Measurements from ENCODE around the gene RTKN. TPM values are rescaled to one million over a fixed set of nuclear protein-coding genes. Genes with fewer than 3 reads are reported as not detected.

Gene RTKN
- total and polyA plus RNA-seq, 11 donors = 10.9 to 27.6 (median 16.6) TPM

DNA sequence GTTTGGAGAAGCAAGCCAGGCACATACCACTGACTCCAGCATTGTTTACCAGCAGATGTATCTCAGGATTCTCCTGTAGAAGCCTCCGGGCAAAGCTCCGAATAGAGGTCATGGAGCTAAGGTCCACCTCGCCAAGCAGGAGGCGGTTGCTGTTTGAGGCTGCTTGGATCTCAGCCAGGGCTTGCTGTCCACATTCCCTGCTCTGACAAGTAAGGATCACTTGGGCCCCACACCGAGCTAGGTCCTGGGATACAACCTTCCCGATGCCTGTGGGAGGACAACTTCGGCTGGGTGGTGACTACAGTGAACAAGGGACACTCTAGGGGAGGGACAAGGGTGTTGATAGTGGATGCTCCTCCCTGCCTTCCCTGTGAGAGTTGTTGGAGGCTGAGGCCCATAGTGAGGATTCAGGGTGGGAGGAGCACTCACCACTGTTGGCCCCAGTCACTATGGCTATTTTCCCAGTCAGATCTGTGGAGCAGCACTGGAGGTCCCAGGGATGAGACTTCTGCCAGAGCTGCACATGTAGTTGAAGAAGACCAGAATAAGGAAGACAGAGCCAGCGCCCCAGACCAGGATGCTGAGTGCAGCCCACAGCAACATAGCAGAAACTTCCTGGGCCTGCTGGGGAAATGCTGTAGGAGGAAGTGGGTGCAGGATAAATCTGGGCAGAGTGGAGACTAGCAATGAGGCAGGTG, 28.6 kb downstream of the RTKN start:
- 38 to 67% (median 64%) methylated on average over 7 to 8 of the region's 8 CpGs for WGBS, 4 donors
- no peak for ATAC-seq

DNA sequence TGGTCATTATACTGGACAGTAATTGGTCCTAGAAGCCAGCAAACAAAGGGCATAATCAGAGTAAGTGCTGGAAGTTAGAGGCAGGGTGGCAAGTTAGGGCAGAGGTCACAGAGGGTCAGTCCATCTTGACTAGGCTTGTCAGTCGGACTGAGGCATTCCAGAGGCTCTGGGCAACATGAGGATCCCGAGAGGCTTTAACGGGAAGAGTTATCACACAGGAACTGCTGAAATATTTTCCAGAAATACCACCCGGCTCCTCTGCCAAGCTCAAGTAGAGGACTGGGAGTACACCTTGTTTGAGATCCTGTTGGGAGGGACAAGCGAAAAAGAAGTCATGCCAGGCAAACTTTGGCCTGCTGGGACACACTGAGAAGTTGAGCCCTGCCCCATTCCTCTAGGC, 34.1 kb downstream of the RTKN start:
- Histone ChIP-seq H3K4me1 (no peaks in the 10 kb centered on the region), H3K9me3 (no peaks in the 10 kb centered on the region), H3K36me3 (no peaks in the 10 kb centered on the region), H3K4me3 (no peak overlapping the region), H3K27ac (no peak overlapping the region), H3K27me3 (no peaks in the 10 kb centered on the region)
- intact Hi-C loops (cut with DNase I) = no loop called here
- ATAC-seq = peak in 3 of 4 donors; percentile 32 to 66 (median 57)
- DNase-seq = no peak
- WGBS, 4 donors = 34 to 51% (median 46%) methylated on average over 5 of the region's 5 CpGs
- no peak for TF ChIP-seq POLR2A (IDR thresholded peaks at IDR 0.05)
- TF ChIP-seq, protein P1, sequence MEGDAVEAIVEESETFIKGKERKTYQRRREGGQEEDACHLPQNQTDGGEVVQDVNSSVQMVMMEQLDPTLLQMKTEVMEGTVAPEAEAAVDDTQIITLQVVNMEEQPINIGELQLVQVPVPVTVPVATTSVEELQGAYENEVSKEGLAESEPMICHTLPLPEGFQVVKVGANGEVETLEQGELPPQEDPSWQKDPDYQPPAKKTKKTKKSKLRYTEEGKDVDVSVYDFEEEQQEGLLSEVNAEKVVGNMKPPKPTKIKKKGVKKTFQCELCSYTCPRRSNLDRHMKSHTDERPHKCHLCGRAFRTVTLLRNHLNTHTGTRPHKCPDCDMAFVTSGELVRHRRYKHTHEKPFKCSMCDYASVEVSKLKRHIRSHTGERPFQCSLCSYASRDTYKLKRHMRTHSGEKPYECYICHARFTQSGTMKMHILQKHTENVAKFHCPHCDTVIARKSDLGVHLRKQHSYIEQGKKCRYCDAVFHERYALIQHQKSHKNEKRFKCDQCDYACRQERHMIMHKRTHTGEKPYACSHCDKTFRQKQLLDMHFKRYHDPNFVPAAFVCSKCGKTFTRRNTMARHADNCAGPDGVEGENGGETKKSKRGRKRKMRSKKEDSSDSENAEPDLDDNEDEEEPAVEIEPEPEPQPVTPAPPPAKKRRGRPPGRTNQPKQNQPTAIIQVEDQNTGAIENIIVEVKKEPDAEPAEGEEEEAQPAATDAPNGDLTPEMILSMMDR (IDR thresholded peaks at IDR 0.05) = no peak

More for the DNA sequence above, 28.6 kb downstream of the RTKN start:
- peaks cover 0 to 31% (median 15%) of the 10 kb centered on the region in 12 donors for H3K4me1 ChIP-seq
- TF ChIP-seq POLR2A (IDR thresholded peaks at IDR 0.05) = no peak
- TF ChIP-seq, protein P1 (IDR thresholded peaks at IDR 0.05) = no peak
- no peaks in the 10 kb centered on the region for H3K27me3 ChIP-seq
- DNase-seq = no peak
- no peak overlapping the region for H3K27ac ChIP-seq
- no peaks in the 10 kb centered on the region for H3K9me3 ChIP-seq
- intact Hi-C loops (cut with DNase I) = no loop called here
- no peak overlapping the region for H3K4me3 ChIP-seq
- H3K36me3 ChIP-seq = no peaks in the 10 kb centered on the region

DNA sequence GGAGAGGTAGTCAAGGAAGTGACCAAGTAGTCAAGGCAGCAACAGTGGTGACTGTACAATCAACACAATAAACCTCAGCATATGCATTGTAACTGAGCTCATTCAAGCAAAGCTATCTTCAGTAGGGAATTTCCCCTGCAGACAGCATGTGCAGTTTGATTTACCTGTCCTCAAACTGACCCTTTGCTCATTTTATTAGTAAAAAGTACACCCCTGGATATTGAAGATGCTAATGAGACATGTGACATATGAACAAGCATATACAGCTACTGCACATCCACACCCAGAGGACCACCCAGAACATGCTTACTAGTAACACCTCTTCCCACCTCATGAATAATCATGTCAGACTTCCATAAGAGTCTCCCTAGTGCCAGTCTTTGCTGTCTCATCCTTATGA, 35.7 kb downstream of the RTKN start:
- no peaks in the 10 kb centered on the region for H3K9me3 ChIP-seq
- H3K27ac ChIP-seq = no peak overlapping the region
- no peaks in the 10 kb centered on the region for H3K27me3 ChIP-seq
- TF ChIP-seq, protein P1 (IDR thresholded peaks at IDR 0.05) = no peak
- no peak for TF ChIP-seq POLR2A (IDR thresholded peaks at IDR 0.05)
- intact Hi-C loops (cut with DNase I) = no loop called here
- ATAC-seq (no peak), DNase-seq (no peak)
- no peaks in the 10 kb centered on the region for H3K4me1 ChIP-seq
- H3K4me3 ChIP-seq = no peak overlapping the region
- H3K36me3 ChIP-seq = no peaks in the 10 kb centered on the region

DNA sequence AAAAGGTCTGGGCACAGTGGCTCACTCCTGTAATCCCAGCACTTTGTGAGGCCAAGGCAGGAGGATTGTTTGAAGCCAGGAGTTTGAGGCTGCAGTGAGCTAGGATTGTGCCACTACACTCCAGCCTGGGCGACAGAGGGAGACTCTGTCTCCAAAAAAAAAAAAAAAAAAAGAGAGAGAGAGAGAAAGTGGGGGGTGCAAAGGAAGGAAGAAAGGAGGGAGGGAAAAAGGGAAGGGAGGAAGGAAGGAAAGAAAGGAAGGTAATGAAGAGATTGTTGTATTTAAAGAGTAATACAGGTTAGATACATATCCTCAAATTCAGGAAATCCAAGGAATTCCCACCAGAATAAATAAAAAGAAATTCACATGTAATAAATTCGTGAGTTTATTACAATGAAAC, 39.8 kb downstream of the RTKN start:
- no peak for DNase-seq
- no peak for TF ChIP-seq POLR2A (IDR thresholded peaks at IDR 0.05)
- no peak for ATAC-seq
- H3K36me3 ChIP-seq = no peaks in the 10 kb centered on the region
- WGBS, 4 donors = 75 to 90% (median 82%) methylated on average over 2 of the region's 2 CpGs
- no peak overlapping the region for H3K27ac ChIP-seq
- H3K4me3 ChIP-seq = no peak overlapping the region
- no peaks in the 10 kb centered on the region for H3K9me3 ChIP-seq
- intact Hi-C loops (cut with DNase I) = loop anchor here in 1 of 10 donors (5.0 kb wide), 1 partner anchor 70 kb away; no protein-coding TSS in a partner anchor
- no peaks in the 10 kb centered on the region for H3K4me1 ChIP-seq
- no peaks in the 10 kb centered on the region for H3K27me3 ChIP-seq

DNA sequence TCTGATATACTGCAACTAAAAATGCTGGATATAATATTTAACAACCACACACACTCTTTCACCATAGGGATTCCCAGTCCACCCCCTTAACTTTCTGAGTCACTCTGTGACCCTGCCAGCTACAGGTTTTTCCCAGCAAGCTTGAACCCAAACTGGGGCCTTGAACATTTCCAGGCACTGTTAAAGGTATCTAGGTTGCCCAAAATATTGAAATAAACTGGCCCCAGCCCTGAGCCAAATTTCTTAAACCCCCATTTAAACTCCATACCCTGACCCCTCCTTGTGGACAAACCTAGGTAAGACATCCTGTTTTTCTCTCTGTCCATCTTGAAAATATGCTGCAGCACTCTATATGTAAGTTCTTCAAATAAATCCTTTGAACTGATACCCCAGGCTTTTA, 42.0 kb downstream of the RTKN start:
- no peaks in the 10 kb centered on the region for H3K36me3 ChIP-seq
- no peaks in the 10 kb centered on the region for H3K4me1 ChIP-seq
- H3K27ac ChIP-seq = no peak overlapping the region
- no peak for DNase-seq
- H3K9me3 ChIP-seq = no peaks in the 10 kb centered on the region
- intact Hi-C loops (cut with DNase I) = loop anchor here in 5 of 10 donors (5.0 to 10.0 kb wide), 3 partner anchors 67 to 135 kb away; no protein-coding TSS in a partner anchor
- TF ChIP-seq, protein P1 (IDR thresholded peaks at IDR 0.05) = peak in 10 of 12 donors; percentile 28 to 58 (median 47)
- no peak for TF ChIP-seq POLR2A (IDR thresholded peaks at IDR 0.05)
- peak in 1 of 4 donors; percentile 28 for ATAC-seq
- H3K4me3 ChIP-seq = no peak overlapping the region
- H3K27me3 ChIP-seq = no peaks in the 10 kb centered on the region

Data from heart left ventricle (tissue), 16 donors.